Measurements from ENCODE around the gene PPP6R2. TPM values are rescaled to one million over a fixed set of nuclear protein-coding genes. Genes with fewer than 3 reads are reported as not detected.

The PPP6R2 gene
- total RNA-seq, 1 experiment from 2014 or later: 42.6 TPM

DNA sequence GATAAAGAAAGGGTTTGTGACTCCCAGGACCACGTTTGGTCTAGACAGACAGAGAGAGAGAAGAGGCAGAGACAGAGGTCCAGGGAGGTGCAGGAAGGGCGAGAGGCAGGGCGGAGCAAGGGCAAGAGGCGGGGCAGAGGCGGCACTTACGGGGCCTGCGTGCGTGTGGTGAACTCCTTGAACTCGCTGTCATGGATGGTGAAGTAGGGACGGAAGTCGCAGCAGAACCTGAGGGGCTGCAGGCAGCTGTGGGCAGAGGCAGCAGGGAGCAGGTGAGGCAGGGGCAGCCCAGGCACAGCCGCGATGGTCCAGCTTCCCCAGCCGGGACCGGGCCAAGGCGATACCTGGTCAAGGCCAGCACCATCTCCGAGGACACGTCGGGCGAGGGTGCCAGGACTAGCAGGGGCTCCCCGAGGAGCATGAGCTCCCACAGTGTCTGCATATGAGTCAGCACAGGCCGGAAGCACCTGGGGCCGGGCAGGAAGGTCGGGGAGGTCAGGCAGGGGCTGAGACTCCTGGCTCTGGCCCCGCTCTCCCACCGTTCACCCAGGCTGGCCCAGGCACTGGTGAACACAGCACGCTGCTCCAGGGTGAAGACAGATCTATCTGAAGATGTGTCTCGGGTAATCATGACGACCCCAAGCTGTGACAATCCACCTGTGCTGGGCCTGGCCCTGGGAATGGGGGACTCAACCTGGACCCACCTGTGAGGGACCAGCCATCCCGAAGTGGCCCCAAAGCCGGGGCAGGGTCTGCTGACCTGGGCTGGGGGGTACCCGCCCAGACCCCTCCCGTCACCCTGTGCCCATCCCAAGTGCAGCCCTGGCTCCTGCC is 28.5 kb upstream of the PPP6R2 start:
- no peak overlapping the region for H2BK15ac ChIP-seq (ENCODE audit: low read depth, low read length)
- no peaks in the 10 kb centered on the region; a peak in 1 of 7 replicates for H3K36me3 Mint-ChIP-seq (ENCODE audit: insufficient read depth in 1 of 3, low read depth in 3 of 3)

More for the DNA sequence above, 28.5 kb upstream of the PPP6R2 start:
- Mint-ChIP-seq H3K27me3 (ENCODE audit: low read depth) (peaks cover 5% of the 10 kb centered on the region), H3K27ac (peak overlapping the region in 1 of 3 experiments; percentile 16; a peak in 2 of 7 replicates), H3K9me3 (no peaks in the 10 kb centered on the region), H3K4me1 (peaks cover 6 to 7% of the 10 kb centered on the region in 2 experiments), H3K4me3 (no peak overlapping the region; a peak in 1 of 5 replicates)
- H3K4me2 ChIP-seq (ENCODE audit: insufficient read depth, insufficient read length, low read length): no peak overlapping the region
- H2BK12ac ChIP-seq (ENCODE audit: insufficient read length, low read depth, low read length): no peak overlapping the region
- TF ChIP-seq, protein P1, sequence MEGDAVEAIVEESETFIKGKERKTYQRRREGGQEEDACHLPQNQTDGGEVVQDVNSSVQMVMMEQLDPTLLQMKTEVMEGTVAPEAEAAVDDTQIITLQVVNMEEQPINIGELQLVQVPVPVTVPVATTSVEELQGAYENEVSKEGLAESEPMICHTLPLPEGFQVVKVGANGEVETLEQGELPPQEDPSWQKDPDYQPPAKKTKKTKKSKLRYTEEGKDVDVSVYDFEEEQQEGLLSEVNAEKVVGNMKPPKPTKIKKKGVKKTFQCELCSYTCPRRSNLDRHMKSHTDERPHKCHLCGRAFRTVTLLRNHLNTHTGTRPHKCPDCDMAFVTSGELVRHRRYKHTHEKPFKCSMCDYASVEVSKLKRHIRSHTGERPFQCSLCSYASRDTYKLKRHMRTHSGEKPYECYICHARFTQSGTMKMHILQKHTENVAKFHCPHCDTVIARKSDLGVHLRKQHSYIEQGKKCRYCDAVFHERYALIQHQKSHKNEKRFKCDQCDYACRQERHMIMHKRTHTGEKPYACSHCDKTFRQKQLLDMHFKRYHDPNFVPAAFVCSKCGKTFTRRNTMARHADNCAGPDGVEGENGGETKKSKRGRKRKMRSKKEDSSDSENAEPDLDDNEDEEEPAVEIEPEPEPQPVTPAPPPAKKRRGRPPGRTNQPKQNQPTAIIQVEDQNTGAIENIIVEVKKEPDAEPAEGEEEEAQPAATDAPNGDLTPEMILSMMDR (conservative IDR thresholded peaks at IDR 0.05): no peak
- H2BK5ac ChIP-seq (ENCODE audit: insufficient read length, low read length): no peak overlapping the region
- peaks cover 2% of the 10 kb centered on the region for H4K20me1 ChIP-seq (ENCODE audit: control insufficient read depth, insufficient read depth, insufficient read length)
- H4K5ac ChIP-seq (ENCODE audit: insufficient read length, low read depth, low read length): no peak overlapping the region
- H3K9me3 ChIP-seq (ENCODE audit: control insufficient read depth, low read depth, low read length): no peaks in the 10 kb centered on the region
- H3K4ac ChIP-seq (ENCODE audit: low read depth, low read length): no peak overlapping the region
- no peak overlapping the region for H3T11ph ChIP-seq (ENCODE audit: low read length)
- H3K56ac ChIP-seq (ENCODE audit: insufficient read length, low read depth, low read length): no peak overlapping the region
- H2BK20ac ChIP-seq (ENCODE audit: low read depth, low read length, poor library complexity, severe bottlenecking): no peak overlapping the region
- no peaks in the 10 kb centered on the region for H3K23me2 ChIP-seq (ENCODE audit: insufficient read length, low read depth, low read length, poor library complexity, severe bottlenecking)
- no peak overlapping the region; the same call in 1 of the 2 replicates for H3K14ac ChIP-seq (ENCODE audit: insufficient read depth, low read length)
- no peaks in the 10 kb centered on the region for H3K27me3 ChIP-seq (ENCODE audit: insufficient read depth, low read length)
- H2BK120ac ChIP-seq (ENCODE audit: low read depth, low read length, poor library complexity, severe bottlenecking): no peak overlapping the region
- H2AK5ac ChIP-seq (ENCODE audit: insufficient read length, low read length): no peak overlapping the region
- no peak overlapping the region for H4K91ac ChIP-seq (ENCODE audit: insufficient read length, low read depth, low read length)
- no peaks in the 10 kb centered on the region for H3K79me2 ChIP-seq (ENCODE audit: insufficient read depth, low read length)
- H3K27ac ChIP-seq (ENCODE audit: insufficient read length, low read depth, low read length): no peak overlapping the region
- no peaks in the 10 kb centered on the region for H3K79me1 ChIP-seq (ENCODE audit: insufficient read depth, low read depth, low read length, poor library complexity, severe bottlenecking)
- no peak overlapping the region for H3K23ac ChIP-seq (ENCODE audit: insufficient read length, low read depth, low read length)
- H4K8ac ChIP-seq (replicated peaks; ENCODE audit: insufficient read length, low read depth, low read length): no peak overlapping the region
- H3K18ac ChIP-seq (ENCODE audit: insufficient read length, low read depth, low read length): no peak overlapping the region
- H3K9ac ChIP-seq (ENCODE audit: extremely low read depth, insufficient read length, low read length): no peak overlapping the region
- peak; percentile 61 for DNase-seq
- no CpG with 5 or more reads among the region's 33 CpGs for WGBS (ENCODE audit: extremely low coverage, insufficient read length, low lambda C conversion rate)
- no peak overlapping the region for H2AFZ ChIP-seq (ENCODE audit: low read length)
- H3K4me1 ChIP-seq (ENCODE audit: insufficient read depth, low read length): no peaks in the 10 kb centered on the region

Measured in H9 (cell line).